Bronchial epithelial cell (primary cell): ENCODE results near the gene MTX1. TPM values are rescaled to one million over a fixed set of nuclear protein-coding genes. Genes with fewer than 3 reads are reported as not detected.
A peak's percentile ranks its signal among the peaks of the same experiment; 100 is the strongest.

Source experiments
- DNase-seq: peaks from one replicate; pipeline ENCODE4 v3.0.0-alpha.2; 2010; ENCODE audit warnings: low read depth
- FAIRE-seq: peaks from 2 replicates; lab custom pipeline; 2011; peaks lifted over from hg19 to GRCh38; lab: Jason Lieb, UNC
- H3K27me3 ChIP-seq: 2 replicates; pipeline ENCODE4 v1.5.1; 2011; ENCODE audit warnings: low read length; ENCODE audit not compliant: control insufficient read depth, insufficient read depth
- H3K36me3 ChIP-seq: 2 replicates; pipeline ENCODE4 v1.5.1; 2011; ENCODE audit warnings: low read length; ENCODE audit not compliant: control insufficient read depth, insufficient read depth
- H3K4me3 ChIP-seq: 2 replicates; pipeline ENCODE4 v1.5.1; 2011; ENCODE audit warnings: mild to moderate bottlenecking, low read depth, low read length, control low read depth
- CTCF ChIP-seq: IDR thresholded peaks from 2 replicates; pipeline ENCODE4 v1.5.1; 2011; ENCODE audit warnings: mild to moderate bottlenecking, moderate library complexity, low read length, control low read depth, inconsistent platforms; ENCODE audit not compliant: insufficient read depth, severe bottlenecking
- total RNA-seq: library from RNA; depleted of rRNA; stranded (reverse); fragments of >200 nt; gene quantifications from 2 replicates; pipeline ENCODE4 v1.2.1, GENCODE V29; 2014

Gene MTX1
- total RNA-seq, 1 donor from 2014 or later: 48.4 TPM

- peak; percentile 83 for FAIRE-seq
- peaks cover 6% of the 10 kb centered on the region for H3K36me3 ChIP-seq
- H3K27me3 ChIP-seq: no peaks in the 10 kb centered on the region
- no peak for TF ChIP-seq CTCF
- no peak for DNase-seq
- no peak overlapping the region for H3K4me3 ChIP-seq
Observed at GRCh38 chr1:155202731-155203515, 5.6 kb upstream of the MTX1 start.

- FAIRE-seq: no peak
- Histone ChIP-seq H3K36me3 (peaks cover 3% of the 10 kb centered on the region), H3K27me3 (no peaks in the 10 kb centered on the region)
Observed at GRCh38 chr1:155205035-155205434, 3.5 kb upstream of the MTX1 start.

GRCh38 chr1:155205969-155206593 lies 2.4 kb upstream of the MTX1 start:
- Histone ChIP-seq H3K36me3 (peaks cover 5% of the 10 kb centered on the region), H3K4me3 (no peak overlapping the region), H3K27me3 (no peaks in the 10 kb centered on the region)
- FAIRE-seq (no peak), DNase-seq (no peak)
- TF ChIP-seq CTCF: no peak

More at GRCh38 chr1:155205035-155205434, 3.5 kb upstream of the MTX1 start:
- H3K4me3 ChIP-seq: no peak overlapping the region
- no peak for DNase-seq
- TF ChIP-seq CTCF: no peak

- peak; percentile 94 for TF ChIP-seq CTCF
- Histone ChIP-seq H3K27me3 (no peaks in the 10 kb centered on the region), H3K4me3 (no peak overlapping the region), H3K36me3 (peaks cover 6% of the 10 kb centered on the region)
- DNase-seq (peak; percentile 76), FAIRE-seq (peak; percentile 93)
Observed at GRCh38 chr1:155206891-155207805, 1.3 kb upstream of the MTX1 start.

- Histone ChIP-seq H3K4me3 (peak within 1 kb of the TSS; percentile 90), H3K27me3 (no peaks in the 10 kb centered on the region), H3K36me3 (peaks cover 7% of the 10 kb centered on the region)
- TF ChIP-seq CTCF: no peak
- DNase-seq: no peak
- FAIRE-seq: no peak
Observed at GRCh38 chr1:155207806-155208540, 522 bp upstream of the MTX1 start, which contains the start of gene THBS3. Gene THBS3 (minus strand): TSS chr1:155207897. CDS start chr1:155207876, 21 bp downstream.
